Neural progenitor cell (in vitro differentiated cells): Measurements from ENCODE around the gene STAM2. TPM values are rescaled to one million over a fixed set of nuclear protein-coding genes. Genes with fewer than 3 reads are reported as not detected.
"Not testable (repeated sequence)": the region's sequence is repeated elsewhere in the genome, so short reads cannot be mapped to it uniquely, and the experiment has no call there.

ENCODE experiments used
- DNase-seq: peaks from one replicate; pipeline ENCODE4 v3.0.0-alpha.2; 2016; ENCODE audit warnings: low spot score
- H2AFZ ChIP-seq: fragments of 200-600 bp; sonication (generic); replicated peaks from 2 replicates; pipeline ENCODE4 v1.6.1; 2016; ENCODE audit warnings: antibody characterized with exemption
- H3F3A ChIP-seq: fragments of 200-600 bp; sonication (generic); 2 replicates; pipeline ENCODE4 v1.6.1; 2016; ENCODE audit warnings: antibody characterized with exemption, low read depth
- H3K27ac ChIP-seq: fragments of 200-600 bp; sonication (generic); 2 replicates; pipeline ENCODE4 v1.5.1; 2016; ENCODE audit warnings: mild to moderate bottlenecking
- H3K27me3 ChIP-seq: fragments of 200-600 bp; sonication (generic); 2 replicates; pipeline ENCODE4 v1.6.1; 2016; ENCODE audit warnings: mild to moderate bottlenecking, moderate library complexity
- H3K36me3 ChIP-seq: fragments of 200-600 bp; sonication (generic); 2 replicates; pipeline ENCODE4 v1.5.1; 2016
- H3K4me1 ChIP-seq: fragments of 200-600 bp; sonication (generic); 2 replicates; pipeline ENCODE4 v1.6.1; 2016; ENCODE audit warnings: mixed run types
- H3K4me2 ChIP-seq: fragments of 200-600 bp; sonication (generic); 2 replicates; pipeline ENCODE4 v1.6.1; 2016
- H3K4me3 ChIP-seq: fragments of 200-600 bp; sonication (generic); 2 replicates; pipeline ENCODE4 v1.5.1; 2016
- H3K79me2 ChIP-seq: fragments of 200-600 bp; sonication (generic); 2 replicates; pipeline ENCODE4 v1.6.1; 2016; ENCODE audit warnings: low read depth
- H3K9ac ChIP-seq: fragments of 200-600 bp; sonication (generic); 2 replicates; pipeline ENCODE4 v1.6.1; 2016
- H3K9me3 ChIP-seq: fragments of 200-600 bp; sonication (generic); 2 replicates; pipeline ENCODE4 v1.5.1; 2016; ENCODE audit warnings: low read depth
- H4K20me1 ChIP-seq: fragments of 200-600 bp; sonication (generic); 2 replicates; pipeline ENCODE4 v1.6.1; 2016; ENCODE audit warnings: low read depth
- H3K27ac Mint-ChIP-seq: 3 replicates; pipeline ENCODE4 v1.8.0; 2021; ENCODE audit warnings: mixed read lengths
- H3K27me3 Mint-ChIP-seq: 2 replicates; pipeline ENCODE4 v1.8.0; 2022; ENCODE audit warnings: low read depth, mild to moderate bottlenecking, inconsistent platforms, moderate library complexity, mixed read lengths; ENCODE audit not compliant: insufficient read depth
- H3K36me3 Mint-ChIP-seq: 3 replicates; pipeline ENCODE4 v1.8.0; 2021; ENCODE audit warnings: mixed read lengths
- H3K4me1 Mint-ChIP-seq: 3 replicates; pipeline ENCODE4 v1.8.0; 2021; ENCODE audit warnings: mixed read lengths
- H3K4me3 Mint-ChIP-seq: 3 replicates; pipeline ENCODE4 v1.8.0; 2021; ENCODE audit warnings: mild to moderate bottlenecking, moderate library complexity, mixed read lengths
- H3K9me3 Mint-ChIP-seq: 3 replicates; pipeline ENCODE4 v1.8.0; 2020; ENCODE audit warnings: mixed read lengths
- EZH2 ChIP-seq: fragments of 200-600 bp; sonication (generic); IDR thresholded peaks from 2 replicates; pipeline ENCODE4 v1.6.1; 2017; ENCODE audit warnings: antibody characterized with exemption, mild to moderate bottlenecking, moderate library complexity
- EZH2phosphoT487 ChIP-seq: fragments of 200-600 bp; sonication (generic); IDR thresholded peaks from 2 replicates; pipeline ENCODE4 v1.6.1; 2017; ENCODE audit warnings: antibody characterized with exemption
- total RNA-seq: library from RNA; depleted of rRNA; stranded (reverse); fragments of >200 nt; gene quantifications from 2 replicates; pipeline ENCODE4 v1.2.3, GENCODE V29; 2015; ENCODE audit warnings: low replicate concordance
- TF ChIP-seq, protein P1 (sequence below): fragments of 200-600 bp; sonication (generic); IDR thresholded peaks from 2 replicates; pipeline ENCODE4 v1.5.1; 2017; ENCODE audit warnings: antibody characterized with exemption, mild to moderate bottlenecking

STAM2 gene
- total RNA-seq, 1 donor from 2014 or later, result 16.8 TPM

- Histone ChIP-seq H3K27ac (no peak overlapping the region), H3K4me3 (peak overlapping the region; percentile 75), H3K4me2 (peak overlapping the region; percentile 86), H3K36me3 (no peaks in the 10 kb centered on the region), H3K9ac (no peak overlapping the region), H3F3A (peaks cover 13% of the 10 kb centered on the region), H3K27me3 (no peaks in the 10 kb centered on the region), H3K9me3 (no peaks in the 10 kb centered on the region), H3K79me2 (peaks cover 29% of the 10 kb centered on the region), H3K4me1 (peaks cover 9% of the 10 kb centered on the region), H2AFZ (no peak overlapping the region), H4K20me1 (no peaks in the 10 kb centered on the region)
- peaks cover 4% of the 10 kb centered on the region for H3K36me3 Mint-ChIP-seq
- DNase-seq, result no peak
- H3K27ac Mint-ChIP-seq, result no peak overlapping the region
- TF ChIP-seq, protein P1, sequence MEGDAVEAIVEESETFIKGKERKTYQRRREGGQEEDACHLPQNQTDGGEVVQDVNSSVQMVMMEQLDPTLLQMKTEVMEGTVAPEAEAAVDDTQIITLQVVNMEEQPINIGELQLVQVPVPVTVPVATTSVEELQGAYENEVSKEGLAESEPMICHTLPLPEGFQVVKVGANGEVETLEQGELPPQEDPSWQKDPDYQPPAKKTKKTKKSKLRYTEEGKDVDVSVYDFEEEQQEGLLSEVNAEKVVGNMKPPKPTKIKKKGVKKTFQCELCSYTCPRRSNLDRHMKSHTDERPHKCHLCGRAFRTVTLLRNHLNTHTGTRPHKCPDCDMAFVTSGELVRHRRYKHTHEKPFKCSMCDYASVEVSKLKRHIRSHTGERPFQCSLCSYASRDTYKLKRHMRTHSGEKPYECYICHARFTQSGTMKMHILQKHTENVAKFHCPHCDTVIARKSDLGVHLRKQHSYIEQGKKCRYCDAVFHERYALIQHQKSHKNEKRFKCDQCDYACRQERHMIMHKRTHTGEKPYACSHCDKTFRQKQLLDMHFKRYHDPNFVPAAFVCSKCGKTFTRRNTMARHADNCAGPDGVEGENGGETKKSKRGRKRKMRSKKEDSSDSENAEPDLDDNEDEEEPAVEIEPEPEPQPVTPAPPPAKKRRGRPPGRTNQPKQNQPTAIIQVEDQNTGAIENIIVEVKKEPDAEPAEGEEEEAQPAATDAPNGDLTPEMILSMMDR, result no peak
- TF ChIP-seq EZH2 (no peak), EZH2phosphoT487 (no peak)
- H3K9me3 Mint-ChIP-seq, result no peaks in the 10 kb centered on the region
- H3K27me3 Mint-ChIP-seq, result no peaks in the 10 kb centered on the region
- H3K4me3 Mint-ChIP-seq, result peak overlapping the region; percentile 38
- peaks cover 7% of the 10 kb centered on the region for H3K4me1 Mint-ChIP-seq
Measured at GRCh38 chr2:152173831-152174230, 1.7 kb downstream of the STAM2 start.

DNA sequence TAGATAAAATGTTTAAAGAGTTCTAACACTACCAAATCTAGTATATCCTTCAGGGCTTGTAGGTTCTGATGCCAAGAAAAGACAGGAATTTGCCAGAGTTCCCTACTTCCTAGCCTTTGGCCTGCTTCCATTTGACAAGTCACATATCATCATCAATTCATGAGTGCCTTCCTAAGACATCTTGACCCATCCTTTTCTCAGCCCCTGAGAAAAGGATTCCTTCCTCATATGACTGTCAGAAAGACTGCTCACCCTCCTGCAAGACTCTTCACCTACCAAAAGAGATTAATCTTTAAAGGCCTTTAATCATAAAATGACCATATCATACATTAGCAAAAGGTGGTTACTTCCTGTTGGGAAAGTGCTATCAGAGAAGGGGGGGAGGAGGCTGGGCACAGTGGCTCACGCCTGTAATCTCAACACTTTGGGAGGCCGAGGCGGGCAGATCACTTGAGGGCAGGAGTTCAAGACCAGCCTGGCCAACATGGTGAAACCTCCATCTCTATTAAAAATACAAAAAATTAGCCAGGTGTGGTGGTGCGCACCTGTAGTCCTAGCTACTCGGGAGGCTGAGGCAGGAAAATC is 3.3 kb downstream of the STAM2 start:
- H3K79me2 ChIP-seq, result peaks cover 29% of the 10 kb centered on the region
- H3K27ac Mint-ChIP-seq, H2AFZ ChIP-seq, H3K27me3 Mint-ChIP-seq, H3K4me2 ChIP-seq, H3K9ac ChIP-seq, H3K4me3 ChIP-seq, H3K4me1 ChIP-seq, H3K4me3 Mint-ChIP-seq, DNase-seq, H3K9me3 Mint-ChIP-seq, H3K27ac ChIP-seq, H4K20me1 ChIP-seq, H3K27me3 ChIP-seq, H3K36me3 ChIP-seq, H3K36me3 Mint-ChIP-seq, H3K4me1 Mint-ChIP-seq, H3K9me3 ChIP-seq: not testable (repeated sequence)
- peaks cover 13% of the 10 kb centered on the region for H3F3A ChIP-seq

GRCh38 chr2:152171718-152172117 is 3.8 kb downstream of the STAM2 start:
- H3F3A ChIP-seq, result peaks cover 13% of the 10 kb centered on the region
- TF ChIP-seq, protein P1, result no peak
- TF ChIP-seq EZH2phosphoT487 (no peak), EZH2 (no peak)
- no peaks in the 10 kb centered on the region for H3K9me3 ChIP-seq
- no peaks in the 10 kb centered on the region for H3K27me3 ChIP-seq
- no peak for DNase-seq
- H3K4me1 ChIP-seq, result peaks cover 9% of the 10 kb centered on the region
- peaks cover 7% of the 10 kb centered on the region for H3K4me1 Mint-ChIP-seq
- H3K27ac Mint-ChIP-seq, result no peak overlapping the region
- H3K4me3 ChIP-seq, result no peak overlapping the region
- H3K36me3 ChIP-seq, result no peaks in the 10 kb centered on the region
- H3K27me3 Mint-ChIP-seq, result no peaks in the 10 kb centered on the region
- H4K20me1 ChIP-seq, result no peaks in the 10 kb centered on the region
- H3K27ac ChIP-seq, result no peak overlapping the region
- peaks cover 4% of the 10 kb centered on the region for H3K36me3 Mint-ChIP-seq
- H3K9ac ChIP-seq, result no peak overlapping the region
- H3K9me3 Mint-ChIP-seq, result no peaks in the 10 kb centered on the region
- H3K4me3 Mint-ChIP-seq, result no peak overlapping the region
- H3K4me2 ChIP-seq, result no peak overlapping the region
- H3K79me2 ChIP-seq, result peaks cover 29% of the 10 kb centered on the region
- H2AFZ ChIP-seq, result no peak overlapping the region

GRCh38 chr2:152169158-152169557 is 6.4 kb downstream of the STAM2 start:
- H3K4me1 Mint-ChIP-seq, H3K4me1 ChIP-seq, H3F3A ChIP-seq, H3K9ac ChIP-seq, H3K9me3 Mint-ChIP-seq, H4K20me1 ChIP-seq, H3K27me3 Mint-ChIP-seq, H3K4me3 ChIP-seq, H3K27ac Mint-ChIP-seq, H2AFZ ChIP-seq, H3K27ac ChIP-seq, H3K27me3 ChIP-seq, H3K36me3 Mint-ChIP-seq, H3K9me3 ChIP-seq, H3K4me3 Mint-ChIP-seq, H3K36me3 ChIP-seq, DNase-seq, H3K4me2 ChIP-seq: not testable (repeated sequence)
- H3K79me2 ChIP-seq, result peaks cover 36% of the 10 kb centered on the region

DNA sequence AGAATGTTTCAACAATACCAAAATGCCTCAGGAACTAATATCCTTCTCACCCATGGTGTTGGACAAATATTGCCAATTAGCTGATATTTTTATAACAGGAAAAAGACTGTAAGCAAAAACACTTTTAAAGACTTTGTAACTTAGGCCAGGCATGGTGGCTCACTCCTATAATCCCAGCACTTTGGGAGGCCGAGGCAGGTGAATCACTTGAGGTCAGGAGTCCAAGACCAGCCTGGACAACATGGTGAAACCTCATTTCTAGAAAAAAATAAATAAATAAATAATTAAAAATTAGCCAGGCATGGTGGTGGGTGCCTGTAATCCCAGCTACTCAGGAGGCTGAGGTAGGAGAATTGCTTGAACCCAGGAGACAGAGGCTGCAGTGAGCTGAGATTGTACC is 8.1 kb downstream of the STAM2 start:
- H3K27ac Mint-ChIP-seq, H3K4me1 ChIP-seq, H2AFZ ChIP-seq, H3K9me3 ChIP-seq, H3K4me2 ChIP-seq, H3K27me3 Mint-ChIP-seq, H3K36me3 Mint-ChIP-seq, H3K4me3 Mint-ChIP-seq, H3K36me3 ChIP-seq, DNase-seq, H3K27me3 ChIP-seq, H4K20me1 ChIP-seq, H3K27ac ChIP-seq, H3K9ac ChIP-seq, H3K4me1 Mint-ChIP-seq, H3F3A ChIP-seq, H3K4me3 ChIP-seq: not testable (repeated sequence)
- H3K79me2 ChIP-seq, result peaks cover 30% of the 10 kb centered on the region
- H3K9me3 Mint-ChIP-seq, result peaks cover 13% of the 10 kb centered on the region
